Inferior parietal cortex (tissue), 1 donor: ENCODE measurements around the gene CTBP2.

Experiments
- DNase-seq: peaks from one replicate; pipeline ENCODE4 v3.0.0-alpha.2; 2016; ENCODE audit errors: extremely low spot score

Gene CTBP2

GRCh38 chr10:125043841-125044658 is 116.3 kb downstream of the CTBP2 start:
- DNase-seq = no peak

GRCh38 chr10:125041856-125042506 is 118.4 kb downstream of the CTBP2 start:
- no peak for DNase-seq

- DNase-seq = no peak
These were observed 121.0 kb downstream of the CTBP2 start for GRCh38 chr10:125039354-125039769.

GRCh38 chr10:125038637-125039036 is 121.7 kb downstream of the CTBP2 start:
- no peak for DNase-seq

- DNase-seq = no peak
These were observed 123.1 kb downstream of the CTBP2 start for GRCh38 chr10:125037145-125037877.

- DNase-seq = no peak
These were observed 124.6 kb downstream of the CTBP2 start for GRCh38 chr10:125035588-125036295.

GRCh38 chr10:125035136-125035535 is 125.2 kb downstream of the CTBP2 start:
- DNase-seq = no peak

GRCh38 chr10:125034675-125035074 is 125.7 kb downstream of the CTBP2 start:
- no peak for DNase-seq

GRCh38 chr10:125033146-125033924 is 127.0 kb downstream of the CTBP2 start:
- DNase-seq = no peak

GRCh38 chr10:125032474-125033020 is 127.8 kb downstream of the CTBP2 start:
- DNase-seq = no peak

GRCh38 chr10:125030567-125031197 is 129.7 kb downstream of the CTBP2 start:
- no peak for DNase-seq

GRCh38 chr10:125029584-125030242 is 130.7 kb downstream of the CTBP2 start:
- DNase-seq = no peak

GRCh38 chr10:125027871-125028869 is 132.2 kb downstream of the CTBP2 start:
- no peak for DNase-seq

GRCh38 chr10:125026974-125027735 is 133.2 kb downstream of the CTBP2 start:
- no peak for DNase-seq

GRCh38 chr10:125026036-125026931 is 134.1 kb downstream of the CTBP2 start:
- no peak for DNase-seq

- no peak for DNase-seq
These were observed 135.0 kb downstream of the CTBP2 start for GRCh38 chr10:125025341-125025740.
